GM18873 (cell line): ENCODE data around the gene CEP70.
"Not testable (repeated sequence)": the region's sequence is repeated elsewhere in the genome, so short reads cannot be mapped to it uniquely, and the experiment has no call there.

Source experiments
- ATAC-seq: cut with Tn5 transposase; IDR thresholded peaks from one replicate; pipeline ENCODE4 v1.9.1; 2021; ENCODE audit warnings: mild to moderate bottlenecking, moderate library complexity, moderate number of reproducible peaks; ENCODE audit not compliant: unreplicated experiment, low FRiP score

The CEP70 gene, protein sequence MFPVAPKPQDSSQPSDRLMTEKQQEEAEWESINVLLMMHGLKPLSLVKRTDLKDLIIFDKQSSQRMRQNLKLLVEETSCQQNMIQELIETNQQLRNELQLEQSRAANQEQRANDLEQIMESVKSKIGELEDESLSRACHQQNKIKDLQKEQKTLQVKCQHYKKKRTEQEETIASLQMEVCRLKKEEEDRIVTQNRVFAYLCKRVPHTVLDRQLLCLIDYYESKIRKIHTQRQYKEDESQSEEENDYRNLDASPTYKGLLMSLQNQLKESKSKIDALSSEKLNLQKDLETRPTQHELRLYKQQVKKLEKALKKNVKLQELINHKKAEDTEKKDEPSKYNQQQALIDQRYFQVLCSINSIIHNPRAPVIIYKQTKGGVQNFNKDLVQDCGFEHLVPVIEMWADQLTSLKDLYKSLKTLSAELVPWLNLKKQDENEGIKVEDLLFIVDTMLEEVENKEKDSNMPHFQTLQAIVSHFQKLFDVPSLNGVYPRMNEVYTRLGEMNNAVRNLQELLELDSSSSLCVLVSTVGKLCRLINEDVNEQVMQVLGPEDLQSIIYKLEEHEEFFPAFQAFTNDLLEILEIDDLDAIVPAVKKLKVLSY

DNA sequence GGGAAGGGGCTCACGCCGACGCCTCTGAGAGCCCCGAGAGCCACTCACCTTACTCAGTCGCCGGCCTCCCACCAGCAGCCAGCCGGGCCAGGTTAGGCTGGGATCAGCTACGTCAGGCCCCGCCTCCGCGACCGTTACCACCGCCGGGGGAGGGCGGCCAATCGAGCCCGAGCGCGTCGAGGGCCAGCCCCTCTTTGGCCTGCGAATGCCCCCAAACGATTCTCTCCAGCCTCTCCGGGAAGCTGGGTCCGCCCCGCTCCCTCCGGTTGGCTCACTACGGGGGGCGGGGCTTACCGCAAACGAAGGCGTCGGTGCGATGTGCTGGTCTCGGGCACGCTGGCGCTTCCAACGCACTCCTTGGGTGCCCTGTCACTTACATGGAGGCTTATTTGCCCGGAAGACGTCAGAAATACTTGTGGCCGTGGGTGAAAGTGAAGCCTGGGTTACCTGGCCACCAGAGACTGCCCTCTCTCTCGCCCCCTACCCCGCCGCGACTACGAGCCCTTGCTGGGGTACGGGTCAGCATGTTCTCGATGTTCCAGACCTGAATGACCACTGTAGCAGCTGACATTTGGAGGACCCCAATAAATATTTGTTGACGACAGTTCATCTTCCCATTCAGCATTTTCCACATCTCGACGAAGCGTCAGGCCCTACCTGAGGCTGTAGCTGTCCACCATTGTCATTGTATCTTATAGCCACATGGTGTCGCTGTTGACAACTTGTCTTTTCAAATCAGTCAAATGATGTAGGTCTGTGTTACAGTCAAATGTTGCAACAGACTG, at the start of gene CEP70:
TSS of gene CEP70 (minus strand) at position 111 of the 785 bp plus-strand sequence. CDS start 21,333 bp downstream, outside the sequence.
- peak; percentile 86 for ATAC-seq

DNA sequence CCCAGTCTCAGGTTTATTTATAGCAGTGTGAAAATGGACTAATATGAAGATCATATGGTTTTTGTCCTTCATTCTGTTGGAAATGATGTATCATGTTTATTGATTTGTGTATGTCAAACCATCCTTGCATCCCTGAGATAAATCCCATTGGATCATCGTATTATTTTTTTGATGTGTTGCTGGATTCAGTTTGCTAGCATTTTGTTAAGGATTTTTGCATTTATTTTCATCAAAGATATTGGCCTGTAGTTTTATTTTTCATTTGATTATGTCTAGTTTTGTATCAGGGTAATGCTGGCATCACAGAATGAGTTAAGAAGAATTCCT, 48.8 kb upstream of the CEP70 start:
- ATAC-seq = no peak

DNA sequence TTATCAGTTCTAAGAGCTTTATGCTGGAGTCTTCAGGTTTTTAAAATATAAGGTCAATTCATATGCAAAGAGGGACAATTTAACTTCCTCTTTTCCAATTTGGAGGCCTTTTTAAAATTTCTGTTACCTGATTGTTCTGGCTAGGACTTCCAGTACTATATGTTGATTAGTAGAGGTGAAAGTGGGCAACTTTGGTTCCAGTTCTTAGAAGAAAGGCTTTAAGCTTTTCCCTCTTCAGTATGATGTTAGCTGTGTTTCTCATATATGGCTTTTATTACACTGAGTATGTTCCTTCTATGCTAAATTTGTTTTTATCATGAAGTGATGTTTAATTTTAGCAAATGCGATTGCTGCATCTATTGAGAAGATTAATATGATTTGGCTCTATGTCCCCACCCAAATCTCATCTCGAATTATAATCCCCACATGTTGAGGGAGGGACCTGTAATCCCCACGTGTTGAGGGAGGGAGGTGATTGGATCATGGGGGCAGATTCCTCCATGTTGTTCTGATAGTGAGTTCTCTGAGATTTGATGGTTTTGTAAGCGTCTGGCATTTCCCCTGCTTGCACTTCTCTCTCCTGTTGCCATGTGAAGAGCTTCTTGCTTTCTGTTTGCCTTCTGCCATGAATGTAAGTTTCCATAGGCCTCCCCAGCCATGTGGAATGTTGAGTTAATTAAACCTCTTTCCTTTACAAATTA, 48.3 kb upstream of the CEP70 start:
- no peak for ATAC-seq

DNA sequence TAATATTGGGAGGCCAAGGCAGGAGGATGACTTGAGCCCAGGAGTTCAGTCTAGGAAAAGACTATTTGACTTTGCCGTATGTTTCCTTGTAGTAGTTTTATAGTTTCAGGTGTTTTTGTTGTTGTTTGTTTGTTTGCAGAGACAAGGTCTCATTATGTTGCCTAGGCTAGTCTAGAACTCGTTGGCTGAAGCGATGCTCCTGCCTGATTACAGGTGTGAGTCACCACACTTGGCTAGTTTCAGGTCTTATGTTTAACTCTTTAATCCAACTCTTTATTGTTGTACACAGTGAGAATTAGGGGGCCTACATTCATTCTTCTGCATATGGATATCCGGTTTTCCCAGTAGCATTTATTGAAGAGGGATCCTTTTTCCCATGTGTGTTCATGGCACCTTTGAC, 46.5 kb upstream of the CEP70 start:
- no peak for ATAC-seq

DNA sequence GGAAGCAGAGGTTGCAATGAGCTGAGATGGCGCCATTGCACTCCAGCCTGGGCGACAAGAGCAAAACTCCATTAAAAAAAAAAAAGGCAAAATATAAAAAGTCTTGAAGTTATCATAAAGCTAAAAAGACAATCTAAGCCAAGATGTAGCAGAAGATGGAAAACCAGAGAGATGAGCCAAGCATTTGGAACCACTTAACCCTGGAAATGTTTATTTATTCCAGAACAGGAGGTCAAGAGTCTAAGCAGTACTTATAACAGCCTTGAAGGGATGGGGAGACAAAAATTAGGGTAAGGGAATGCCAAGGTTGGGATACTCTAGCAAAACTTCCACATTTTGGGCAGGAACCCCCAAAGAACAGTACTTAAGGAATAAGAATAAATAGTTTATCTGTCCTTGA, 44.6 kb upstream of the CEP70 start:
- no peak for ATAC-seq

DNA sequence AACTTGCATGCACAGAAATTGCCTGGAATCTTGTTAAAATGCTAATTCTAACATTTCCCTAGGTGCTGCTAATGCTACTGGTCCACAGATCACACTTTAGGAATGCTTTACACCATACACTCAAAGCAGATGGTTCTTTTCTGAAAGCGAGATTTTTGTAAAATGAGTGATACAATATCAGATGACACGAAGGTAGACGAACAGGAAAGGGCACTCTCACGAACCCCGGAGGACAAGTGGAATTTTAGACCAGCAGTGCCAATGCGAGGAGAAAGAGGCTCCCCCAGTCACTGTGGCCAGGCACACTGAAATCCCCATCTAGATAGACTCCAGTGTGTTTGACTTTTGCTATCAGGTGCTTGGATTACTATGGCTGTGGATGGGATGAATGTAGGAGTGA, 35.5 kb upstream of the CEP70 start:
- no peak for ATAC-seq

DNA sequence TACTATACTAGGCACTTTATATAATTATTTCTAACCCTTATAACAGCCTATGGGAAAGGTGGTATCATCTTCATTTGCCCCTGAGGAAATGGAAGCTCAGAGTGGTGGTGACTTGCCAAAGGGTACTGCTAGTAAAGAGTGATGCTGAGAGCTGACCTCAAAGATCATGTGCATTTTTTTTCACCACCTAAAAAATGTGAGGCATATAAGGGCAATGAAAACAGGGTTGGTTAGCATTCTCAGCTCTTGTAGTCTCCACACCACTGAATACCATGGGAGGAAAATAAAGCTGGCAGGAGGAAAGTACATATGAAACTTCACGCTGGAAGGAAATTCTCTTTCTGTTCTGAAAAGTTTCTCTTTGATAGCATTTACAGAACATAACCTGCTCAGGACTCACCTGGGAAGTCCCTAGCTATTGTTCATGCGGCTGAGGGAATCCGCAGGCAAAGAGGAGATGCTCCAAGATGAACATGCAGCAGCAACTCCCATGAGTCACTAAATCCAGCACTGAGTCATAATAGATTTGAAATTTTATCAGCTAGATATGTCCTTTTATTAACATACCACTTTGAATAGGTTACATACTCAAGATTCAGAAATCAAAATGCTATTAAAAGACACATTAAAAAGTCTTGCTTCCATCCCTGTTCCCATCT, 31.8 kb upstream of the CEP70 start:
- ATAC-seq = no peak

DNA sequence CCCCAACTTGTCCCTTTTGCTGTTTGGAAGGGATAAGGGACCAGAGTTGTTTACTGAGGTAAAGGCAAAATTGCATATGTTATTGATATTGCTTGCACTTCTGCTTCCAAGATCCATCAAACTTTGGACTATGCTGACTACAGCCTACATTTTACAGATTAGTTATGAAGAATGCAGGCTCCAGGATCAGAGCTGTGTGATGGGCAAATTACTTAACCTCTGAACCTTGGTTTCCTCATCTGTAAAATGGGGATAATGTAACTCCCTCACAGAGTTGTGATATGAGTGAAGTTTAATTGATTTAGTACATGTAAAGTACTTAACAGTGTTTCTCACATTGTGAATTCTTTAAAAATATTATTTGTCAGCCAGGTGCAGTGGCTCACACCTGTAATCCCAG, 30.5 kb upstream of the CEP70 start:
- ATAC-seq = no peak

DNA sequence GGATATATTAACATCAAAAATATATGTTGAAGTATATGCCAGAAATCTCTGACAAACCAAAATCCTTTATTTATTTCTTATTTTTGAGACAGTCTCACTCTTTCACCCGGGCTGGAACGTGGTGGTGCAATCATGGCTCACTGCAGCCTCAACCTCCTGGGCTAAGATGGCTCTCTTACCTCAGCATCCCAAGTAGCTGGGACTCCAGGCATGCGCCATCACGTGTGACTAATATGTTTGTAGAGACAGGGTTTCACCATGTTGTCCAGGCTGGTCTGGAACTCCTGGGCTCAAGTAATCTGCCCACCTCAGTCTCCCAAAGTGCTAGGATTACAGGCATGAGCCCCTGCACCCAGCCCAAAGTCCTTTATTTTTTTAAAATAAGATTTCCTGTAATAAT, 26.4 kb upstream of the CEP70 start:
- no peak for ATAC-seq

DNA sequence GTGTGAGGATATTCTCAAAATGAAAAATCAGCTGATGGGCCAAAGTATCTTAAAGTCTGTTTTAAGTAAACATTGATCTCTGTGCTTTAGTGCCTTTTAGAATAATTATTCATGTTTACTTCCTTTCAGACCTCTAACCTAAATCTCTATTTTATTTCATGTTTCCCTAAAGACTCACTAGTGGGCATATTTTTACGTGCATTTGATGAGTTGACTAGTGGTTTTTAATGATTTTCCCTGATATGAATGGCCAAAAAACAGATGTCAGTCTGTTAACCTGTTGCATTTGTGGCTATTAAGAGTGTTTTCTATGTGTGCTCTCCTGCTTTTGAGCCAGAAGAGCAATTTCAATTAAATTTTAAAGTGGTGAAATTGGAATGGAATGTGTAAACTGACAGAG, 21.4 kb upstream of the CEP70 start:
- ATAC-seq = no peak

DNA sequence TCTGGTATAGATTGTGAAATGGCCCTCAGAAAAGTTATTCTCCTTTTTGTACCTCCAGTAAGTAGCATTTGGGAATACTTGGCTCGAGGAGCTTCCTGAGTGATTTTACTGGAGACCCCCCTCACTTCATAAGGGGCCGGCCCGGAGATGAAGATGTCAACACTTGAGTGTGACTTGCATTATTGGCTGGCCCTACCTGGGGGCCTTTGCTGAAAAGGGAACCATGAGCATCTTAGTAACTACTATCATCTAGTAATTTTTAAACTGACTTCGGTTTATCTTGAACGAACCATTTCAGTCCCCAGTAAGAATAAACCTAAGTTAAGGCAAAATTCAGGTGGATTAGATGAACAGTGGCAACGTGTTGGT, 15.8 kb upstream of the CEP70 start:
- ATAC-seq = no peak

DNA sequence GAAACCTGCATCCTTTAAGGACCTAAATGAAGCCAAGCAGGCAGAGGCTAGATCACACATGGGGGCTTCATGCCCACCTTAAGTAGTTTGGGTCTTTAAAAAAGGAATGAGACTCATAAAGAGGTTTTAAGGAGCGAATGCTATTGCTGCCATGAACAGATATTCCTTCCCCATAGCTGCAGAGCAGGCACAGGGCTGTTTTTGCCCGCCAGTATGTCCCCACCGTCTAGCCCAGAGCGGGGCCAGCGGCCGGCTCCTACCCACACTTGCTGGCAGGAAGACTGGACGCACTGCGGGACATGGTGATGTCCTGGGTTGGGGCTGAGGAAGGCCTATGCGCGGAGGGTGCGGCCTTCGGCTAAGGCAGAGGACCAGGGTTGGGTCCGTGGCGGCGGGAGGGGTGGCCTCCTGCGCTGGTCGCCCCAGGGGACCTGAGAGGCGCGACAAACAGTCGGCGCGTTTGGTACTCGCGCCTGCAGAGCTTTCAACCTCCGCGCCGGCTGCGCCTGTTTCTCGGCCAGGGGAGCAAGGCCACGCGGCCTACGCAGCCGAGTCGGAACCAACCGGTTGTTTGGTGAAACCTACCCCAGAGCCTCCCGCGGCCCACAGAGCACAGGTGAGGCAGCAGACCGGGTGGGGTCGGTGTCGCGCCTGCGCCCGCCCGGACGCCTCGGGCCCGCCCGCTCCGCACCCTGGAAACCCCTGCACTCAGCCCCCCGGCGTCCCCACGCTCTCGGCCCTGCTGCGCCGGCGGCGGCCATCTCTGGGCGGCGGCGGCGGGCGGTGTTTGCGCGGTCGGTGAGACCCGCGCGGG, 14.5 kb upstream of the CEP70 start, which contains the start of gene FAIM:
TSS of gene FAIM (plus strand) at position 450 of the 814 bp plus-strand sequence. CDS start 10,956 bp downstream, outside the sequence.
- peak; percentile 52 for ATAC-seq

DNA sequence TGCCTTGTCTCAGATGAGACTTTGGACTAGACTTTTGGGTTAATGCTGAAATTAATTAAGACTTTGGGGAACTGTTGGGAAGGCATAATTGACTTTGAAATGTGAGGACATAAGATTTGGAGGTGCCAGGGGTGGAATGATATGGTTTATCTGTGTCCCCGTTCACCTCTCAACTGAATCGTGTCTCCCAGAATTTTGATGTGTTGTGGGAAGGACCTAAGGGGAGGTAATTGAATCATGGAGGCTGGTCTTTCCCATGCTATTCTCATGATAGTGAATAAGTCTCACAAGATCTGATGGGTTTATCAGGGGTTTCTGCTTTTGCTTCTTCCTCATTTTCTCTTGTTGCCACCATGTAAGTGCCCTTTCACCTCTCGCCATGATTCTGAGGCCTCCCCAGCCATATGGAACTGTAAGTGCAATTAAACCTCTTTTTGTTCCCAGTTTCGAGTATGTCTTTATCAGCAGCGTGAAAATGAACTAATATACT, 10.1 kb upstream of the CEP70 start:
- not testable (repeated sequence) for ATAC-seq

DNA sequence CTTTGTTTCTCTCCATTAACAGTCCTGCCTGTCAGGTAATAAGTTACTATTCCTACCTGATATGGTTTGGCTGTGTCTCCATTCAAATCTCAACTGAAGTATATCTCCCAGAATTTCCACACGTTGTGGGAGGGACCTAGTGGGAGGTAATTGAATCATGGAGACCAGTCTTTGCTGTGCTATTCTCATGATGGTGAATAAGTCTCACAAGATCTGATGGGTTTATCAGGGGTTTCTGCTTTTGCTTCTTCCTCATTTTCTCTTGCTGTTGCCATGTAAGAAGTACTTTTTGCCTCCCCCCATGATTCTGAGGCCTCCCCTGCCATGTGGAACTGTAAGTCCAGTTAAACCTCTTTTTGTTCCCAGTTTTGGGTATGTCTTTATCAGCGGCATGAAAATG, 7.6 kb upstream of the CEP70 start:
- not testable (repeated sequence) for ATAC-seq

DNA sequence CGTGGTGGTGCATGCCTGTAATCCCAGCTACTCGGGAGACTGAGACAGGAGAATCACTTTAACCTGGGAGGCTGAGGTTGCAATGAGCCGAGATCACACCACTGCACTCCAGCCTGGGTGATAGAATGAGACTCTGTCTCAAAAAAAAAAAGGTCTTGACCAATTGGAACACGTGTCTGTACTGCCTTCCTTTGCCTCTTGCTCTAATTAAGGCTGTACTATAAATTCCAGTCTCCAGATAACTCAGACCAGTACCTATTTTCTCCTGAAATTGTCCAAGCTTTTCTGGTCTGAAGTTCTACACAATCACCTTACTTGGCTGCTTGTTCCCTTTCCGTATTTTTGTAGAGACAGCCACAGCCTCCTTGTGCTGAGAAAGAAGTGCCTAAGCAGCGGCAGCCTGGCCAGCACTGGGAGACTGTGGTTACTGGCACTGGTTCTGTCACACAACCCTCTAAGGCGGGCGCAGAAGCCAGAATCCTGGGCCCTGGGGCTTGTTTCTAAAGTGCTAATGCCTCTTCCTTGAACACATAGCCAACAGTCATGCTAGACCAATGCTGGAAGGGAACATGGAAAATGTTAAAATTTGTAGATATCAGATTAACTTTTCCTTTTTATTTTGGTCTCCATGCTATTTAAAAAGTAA, 6.2 kb upstream of the CEP70 start:
- no peak for ATAC-seq

DNA sequence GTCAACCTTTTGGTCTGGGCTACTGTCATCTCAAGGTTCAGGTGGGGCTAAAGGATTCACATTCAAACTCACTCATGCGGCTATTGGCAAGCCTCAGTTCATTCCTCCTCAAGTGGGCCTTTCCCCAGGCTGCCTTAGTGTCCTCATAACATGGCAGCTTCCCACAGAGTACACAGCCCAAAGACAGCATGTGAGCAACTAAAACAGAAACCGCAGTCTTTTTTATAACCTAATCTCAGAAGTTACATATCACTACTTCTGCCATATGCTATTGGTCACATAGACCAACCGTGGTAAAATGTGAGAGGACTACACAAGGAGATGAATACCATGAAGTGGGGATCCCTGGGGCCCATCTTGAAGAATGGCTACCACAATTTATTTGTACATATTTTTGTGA, 4.5 kb upstream of the CEP70 start:
- ATAC-seq = no peak

DNA sequence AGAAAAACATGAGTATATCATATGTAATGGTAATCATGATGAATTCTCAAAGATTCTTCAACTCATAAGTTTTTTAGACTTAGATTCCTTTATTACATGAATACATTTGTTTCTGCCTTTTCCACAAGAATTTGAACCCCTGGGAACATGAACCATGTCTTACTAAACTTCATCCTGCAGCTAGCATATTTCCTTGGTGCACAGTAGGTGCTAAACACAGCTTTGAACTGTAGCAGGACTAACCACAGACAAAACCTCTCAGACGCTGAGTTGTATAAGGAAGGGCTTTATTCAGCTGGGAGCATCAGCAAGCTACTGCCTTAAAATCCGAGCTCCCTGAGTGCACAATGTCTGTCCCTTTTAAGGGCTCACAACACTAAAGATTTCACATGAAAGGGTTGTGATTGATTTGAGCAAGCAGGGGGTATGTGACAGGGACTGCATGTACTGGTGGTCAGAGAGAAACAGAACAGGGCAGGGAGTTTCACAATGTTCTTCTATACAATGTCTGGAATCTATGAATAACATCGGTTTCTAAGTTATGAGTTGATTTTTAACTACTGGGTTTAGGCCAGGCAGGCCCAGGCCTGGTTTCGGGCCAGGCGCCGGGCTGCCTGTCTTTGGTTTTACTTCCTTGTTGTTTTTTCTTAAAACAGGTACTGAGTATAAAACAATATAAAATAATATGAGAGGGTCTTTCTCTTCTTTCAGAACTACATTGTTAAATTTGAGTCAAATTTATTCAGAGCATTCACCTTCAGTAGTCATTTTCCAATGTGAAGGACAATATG, 3.3 kb upstream of the CEP70 start:
- not testable (repeated sequence) for ATAC-seq
